SK-N-SH treated with all-trans-retinoic acid at 6 μM for 48 hours (cell line): ENCODE measurements around the gene PMPCA.

ENCODE experiments used
- ATAC-seq: fragments of 200-7000 bp; cut with Tn5 transposase; 3 replicates; pipeline ENCODE4 v1.9.1; 2020; ENCODE audit warnings: mild to moderate bottlenecking, moderate library complexity
- ARNTL ChIP-seq: fragments of 450-650 bp; formaldehyde crosslinking; IDR thresholded peaks from 2 replicates; pipeline ENCODE4 v1.5.0; 2020; ENCODE audit warnings: low read depth, mild to moderate bottlenecking, moderate library complexity, borderline replicate concordance
- BACH2 ChIP-seq: fragments of 250-450 bp; sonication (Bioruptor Pico); IDR thresholded peaks from 2 replicates; pipeline ENCODE4 v1.9.0; 2021; ENCODE audit warnings: mild to moderate bottlenecking, borderline replicate concordance
- CSDC2 ChIP-seq: fragments of 250-450 bp; sonication (Bioruptor Pico); IDR thresholded peaks from 2 replicates; pipeline ENCODE4 v1.5.0; 2020; ENCODE audit warnings: mild to moderate bottlenecking, moderate library complexity
- ESRRG ChIP-seq: fragments of 250-450 bp; sonication (Bioruptor Pico); IDR thresholded peaks from 2 replicates; pipeline ENCODE4 v1.6.1; 2021; ENCODE audit warnings: mild to moderate bottlenecking
- GLIS3 ChIP-seq: fragments of 250-450 bp; sonication (Bioruptor Pico); IDR thresholded peaks from 2 replicates; pipeline ENCODE4 v1.5.0; 2020; ENCODE audit warnings: mild to moderate bottlenecking, moderate library complexity
- ISL1 ChIP-seq: fragments of 250-450 bp; sonication (Bioruptor Pico); IDR thresholded peaks from 2 replicates; pipeline ENCODE4 v2.1.2; 2022; ENCODE audit warnings: mild to moderate bottlenecking, moderate library complexity
- OSR1 ChIP-seq: fragments of 250-450 bp; sonication (Bioruptor Pico); IDR thresholded peaks from 2 replicates; pipeline ENCODE4 v1.8.0; 2022; ENCODE audit warnings: moderate library complexity, mild to moderate bottlenecking, inconsistent platforms
- POU6F1 ChIP-seq: fragments of 250-450 bp; sonication (Bioruptor Pico); IDR thresholded peaks from 2 replicates; pipeline ENCODE4 v1.8.0; 2021; ENCODE audit warnings: low read depth, mild to moderate bottlenecking, moderate library complexity, borderline replicate concordance
- PPARA ChIP-seq: fragments of 250-450 bp; sonication (Bioruptor Pico); IDR thresholded peaks from 2 replicates; pipeline ENCODE4 v1.5.0; 2020; ENCODE audit warnings: mild to moderate bottlenecking, borderline replicate concordance
- RARB ChIP-seq: fragments of 250-450 bp; sonication (Bioruptor Pico); IDR thresholded peaks from 2 replicates; pipeline ENCODE4 v1.8.0; 2021; ENCODE audit warnings: mild to moderate bottlenecking, moderate library complexity
- SNAI2 ChIP-seq: fragments of 250-450 bp; sonication (Bioruptor Pico); IDR thresholded peaks from 2 replicates; pipeline ENCODE4 v1.5.0; 2020; ENCODE audit warnings: mild to moderate bottlenecking, moderate library complexity
- TCF4 ChIP-seq: fragments of 250-450 bp; sonication (Bioruptor Pico); IDR thresholded peaks from 2 replicates; pipeline ENCODE4 v1.8.0; 2021; ENCODE audit warnings: mild to moderate bottlenecking, moderate library complexity, borderline replicate concordance
- TOX ChIP-seq: fragments of 250-450 bp; sonication (Bioruptor Pico); IDR thresholded peaks from 2 replicates; pipeline ENCODE4 v1.8.0; 2021; ENCODE audit warnings: mild to moderate bottlenecking, moderate library complexity, borderline replicate concordance
- ZC3H10 ChIP-seq: fragments of 250-450 bp; sonication (Bioruptor Pico); IDR thresholded peaks from 2 replicates; pipeline ENCODE4 v1.5.1; 2021; ENCODE audit warnings: mild to moderate bottlenecking, moderate library complexity
- ZFP3 ChIP-seq: fragments of 250-450 bp; sonication (Bioruptor Pico); IDR thresholded peaks from 2 replicates; pipeline ENCODE4 v1.5.0; 2020; ENCODE audit warnings: mild to moderate bottlenecking, moderate library complexity
- ZFP30 ChIP-seq: fragments of 450-650 bp; formaldehyde crosslinking; IDR thresholded peaks from 2 replicates; pipeline ENCODE4 v1.5.0; 2022; ENCODE audit warnings: mild to moderate bottlenecking, moderate library complexity
- ZNF565 ChIP-seq: fragments of 450-650 bp; formaldehyde crosslinking; conservative IDR thresholded peaks from 2 replicates; pipeline ENCODE4 v1.5.0; 2020; ENCODE audit warnings: low read depth, mild to moderate bottlenecking, moderate library complexity
- ZNF70 ChIP-seq: fragments of 450-650 bp; formaldehyde crosslinking; IDR thresholded peaks from 2 replicates; pipeline ENCODE4 v1.5.0; 2020; ENCODE audit warnings: mild to moderate bottlenecking, moderate library complexity
- ZNF8 ChIP-seq: fragments of 450-650 bp; formaldehyde crosslinking; IDR thresholded peaks from 2 replicates; pipeline ENCODE4 v1.5.0; 2020; ENCODE audit warnings: mild to moderate bottlenecking, moderate library complexity
- TF ChIP-seq, protein P1 (sequence below): fragments of 250-450 bp; sonication (Bioruptor Pico); IDR thresholded peaks from 2 replicates; pipeline ENCODE4 v1.5.1; 2021; ENCODE audit warnings: mild to moderate bottlenecking, moderate library complexity
- TF ChIP-seq, protein P2 (sequence below): fragments of 250-450 bp; sonication (Bioruptor Pico); IDR thresholded peaks from 2 replicates; pipeline ENCODE4 v1.5.1; 2020; ENCODE audit warnings: low read depth, mild to moderate bottlenecking, moderate library complexity
- TF ChIP-seq, protein P3 (sequence below): fragments of 250-450 bp; sonication (Bioruptor Pico); IDR thresholded peaks from 2 replicates; pipeline ENCODE4 v1.8.0; 2020; ENCODE audit warnings: mild to moderate bottlenecking, moderate library complexity, borderline replicate concordance
- TF ChIP-seq, protein P4 (sequence below): fragments of 250-450 bp; sonication (Bioruptor Pico); IDR thresholded peaks from 2 replicates; pipeline ENCODE4 v1.5.0; 2020; ENCODE audit warnings: mild to moderate bottlenecking, moderate library complexity

The PMPCA gene

DNA sequence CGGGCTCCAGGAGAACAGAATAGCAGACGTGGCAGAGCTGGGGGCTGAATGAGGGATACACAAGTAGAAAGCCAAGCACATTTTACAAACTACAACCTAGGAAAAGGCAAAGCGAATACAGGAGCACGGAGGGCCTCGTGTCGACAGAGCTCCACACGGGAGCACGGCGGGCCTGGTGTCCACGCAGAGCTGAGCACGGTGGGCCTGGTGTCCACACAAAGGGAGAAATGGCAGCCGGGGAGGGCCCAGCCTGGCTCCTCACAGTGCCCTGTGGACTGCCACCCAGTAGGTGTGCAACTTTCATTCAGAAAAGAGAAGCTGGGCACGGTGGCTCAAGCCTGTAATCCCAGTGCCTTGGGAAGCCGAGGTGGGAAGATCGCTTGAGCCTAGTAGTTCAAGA is 32.6 kb downstream of the PMPCA start:
- no peak for ATAC-seq
- TF ChIP-seq PPARA = no peak
- no peak for TF ChIP-seq ZC3H10 (CRISPR knock-in tag)
- TF ChIP-seq GLIS3 (CRISPR knock-in tag) = no peak
- no peak for TF ChIP-seq ZNF565 (CRISPR knock-in tag)
- TF ChIP-seq SNAI2 (CRISPR knock-in tag) = no peak
- no peak for TF ChIP-seq ISL1 (CRISPR knock-in tag)
- TF ChIP-seq, all 23 proteins: peak for 0

DNA sequence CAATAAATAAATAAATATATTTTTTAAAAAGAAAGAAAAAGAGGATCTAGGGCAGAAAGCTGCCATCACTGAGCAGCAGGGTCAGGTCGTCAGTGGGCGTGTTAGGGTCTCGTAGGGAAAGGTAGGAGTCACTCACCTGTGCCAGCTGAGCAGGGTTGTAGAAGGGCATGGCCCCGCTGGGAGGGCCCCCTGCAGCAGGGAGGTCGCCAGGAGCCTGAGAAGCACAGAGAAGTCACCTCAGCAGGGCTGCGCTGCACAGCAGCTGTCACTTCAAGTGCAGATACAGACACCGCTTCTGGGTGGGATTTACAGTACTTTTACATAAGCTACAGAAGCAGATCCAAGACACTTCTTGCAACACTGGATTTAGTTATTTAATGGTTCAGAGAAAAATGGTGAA is 33.2 kb downstream of the PMPCA start:
- no peak for ATAC-seq
- TF ChIP-seq TCF4 (CRISPR knock-in tag) (no peak), SNAI2 (CRISPR knock-in tag) (no peak), ZNF70 (no peak), ZNF565 (CRISPR knock-in tag) (no peak), CSDC2 (CRISPR knock-in tag) (no peak)
- TF ChIP-seq, protein P1, sequence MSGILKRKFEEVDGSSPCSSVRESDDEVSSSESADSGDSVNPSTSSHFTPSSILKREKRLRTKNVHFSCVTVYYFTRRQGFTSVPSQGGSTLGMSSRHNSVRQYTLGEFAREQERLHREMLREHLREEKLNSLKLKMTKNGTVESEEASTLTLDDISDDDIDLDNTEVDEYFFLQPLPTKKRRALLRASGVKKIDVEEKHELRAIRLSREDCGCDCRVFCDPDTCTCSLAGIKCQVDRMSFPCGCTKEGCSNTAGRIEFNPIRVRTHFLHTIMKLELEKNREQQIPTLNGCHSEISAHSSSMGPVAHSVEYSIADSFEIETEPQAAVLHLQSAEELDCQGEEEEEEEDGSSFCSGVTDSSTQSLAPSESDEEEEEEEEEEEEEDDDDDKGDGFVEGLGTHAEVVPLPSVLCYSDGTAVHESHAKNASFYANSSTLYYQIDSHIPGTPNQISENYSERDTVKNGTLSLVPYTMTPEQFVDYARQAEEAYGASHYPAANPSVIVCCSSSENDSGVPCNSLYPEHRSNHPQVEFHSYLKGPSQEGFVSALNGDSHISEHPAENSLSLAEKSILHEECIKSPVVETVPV (CRISPR knock-in tag) = no peak

GRCh38 chr9:136444102-136444501 is 33.6 kb downstream of the PMPCA start:
- ATAC-seq = no peak
- TF ChIP-seq, protein P2, sequence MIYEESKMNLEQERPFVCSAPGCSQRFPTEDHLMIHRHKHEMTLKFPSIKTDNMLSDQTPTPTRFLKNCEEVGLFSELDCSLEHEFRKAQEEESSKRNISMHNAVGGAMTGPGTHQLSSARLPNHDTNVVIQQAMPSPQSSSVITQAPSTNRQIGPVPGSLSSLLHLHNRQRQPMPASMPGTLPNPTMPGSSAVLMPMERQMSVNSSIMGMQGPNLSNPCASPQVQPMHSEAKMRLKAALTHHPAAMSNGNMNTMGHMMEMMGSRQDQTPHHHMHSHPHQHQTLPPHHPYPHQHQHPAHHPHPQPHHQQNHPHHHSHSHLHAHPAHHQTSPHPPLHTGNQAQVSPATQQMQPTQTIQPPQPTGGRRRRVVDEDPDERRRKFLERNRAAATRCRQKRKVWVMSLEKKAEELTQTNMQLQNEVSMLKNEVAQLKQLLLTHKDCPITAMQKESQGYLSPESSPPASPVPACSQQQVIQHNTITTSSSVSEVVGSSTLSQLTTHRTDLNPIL (CRISPR knock-in tag) = no peak
- TF ChIP-seq ESRRG (CRISPR knock-in tag) (no peak), RARB (CRISPR knock-in tag) (no peak), ARNTL (no peak), TCF4 (CRISPR knock-in tag) (no peak), ZC3H10 (CRISPR knock-in tag) (no peak), POU6F1 (CRISPR knock-in tag) (no peak), BACH2 (CRISPR knock-in tag) (no peak)
- TF ChIP-seq, all 23 proteins: peak for 0

GRCh38 chr9:136445799-136446198 is 35.3 kb downstream of the PMPCA start:
- no peak for ATAC-seq
- TF ChIP-seq ZNF8 (CRISPR knock-in tag) (no peak), POU6F1 (CRISPR knock-in tag) (no peak), TOX (CRISPR knock-in tag) (no peak), OSR1 (CRISPR knock-in tag) (no peak), ZNF565 (CRISPR knock-in tag) (no peak), GLIS3 (CRISPR knock-in tag) (no peak), RARB (CRISPR knock-in tag) (no peak), ARNTL (no peak), ZFP30 (CRISPR knock-in tag) (no peak), CSDC2 (CRISPR knock-in tag) (no peak), TCF4 (CRISPR knock-in tag) (no peak), ZFP3 (CRISPR knock-in tag) (no peak), SNAI2 (CRISPR knock-in tag) (no peak), ESRRG (CRISPR knock-in tag) (no peak)
- TF ChIP-seq, protein P2 (CRISPR knock-in tag) = no peak
- TF ChIP-seq, protein P3, sequence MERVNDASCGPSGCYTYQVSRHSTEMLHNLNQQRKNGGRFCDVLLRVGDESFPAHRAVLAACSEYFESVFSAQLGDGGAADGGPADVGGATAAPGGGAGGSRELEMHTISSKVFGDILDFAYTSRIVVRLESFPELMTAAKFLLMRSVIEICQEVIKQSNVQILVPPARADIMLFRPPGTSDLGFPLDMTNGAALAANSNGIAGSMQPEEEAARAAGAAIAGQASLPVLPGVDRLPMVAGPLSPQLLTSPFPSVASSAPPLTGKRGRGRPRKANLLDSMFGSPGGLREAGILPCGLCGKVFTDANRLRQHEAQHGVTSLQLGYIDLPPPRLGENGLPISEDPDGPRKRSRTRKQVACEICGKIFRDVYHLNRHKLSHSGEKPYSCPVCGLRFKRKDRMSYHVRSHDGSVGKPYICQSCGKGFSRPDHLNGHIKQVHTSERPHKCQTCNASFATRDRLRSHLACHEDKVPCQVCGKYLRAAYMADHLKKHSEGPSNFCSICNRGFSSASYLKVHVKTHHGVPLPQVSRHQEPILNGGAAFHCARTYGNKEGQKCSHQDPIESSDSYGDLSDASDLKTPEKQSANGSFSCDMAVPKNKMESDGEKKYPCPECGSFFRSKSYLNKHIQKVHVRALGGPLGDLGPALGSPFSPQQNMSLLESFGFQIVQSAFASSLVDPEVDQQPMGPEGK (CRISPR knock-in tag) = no peak
- TF ChIP-seq, protein P4, sequence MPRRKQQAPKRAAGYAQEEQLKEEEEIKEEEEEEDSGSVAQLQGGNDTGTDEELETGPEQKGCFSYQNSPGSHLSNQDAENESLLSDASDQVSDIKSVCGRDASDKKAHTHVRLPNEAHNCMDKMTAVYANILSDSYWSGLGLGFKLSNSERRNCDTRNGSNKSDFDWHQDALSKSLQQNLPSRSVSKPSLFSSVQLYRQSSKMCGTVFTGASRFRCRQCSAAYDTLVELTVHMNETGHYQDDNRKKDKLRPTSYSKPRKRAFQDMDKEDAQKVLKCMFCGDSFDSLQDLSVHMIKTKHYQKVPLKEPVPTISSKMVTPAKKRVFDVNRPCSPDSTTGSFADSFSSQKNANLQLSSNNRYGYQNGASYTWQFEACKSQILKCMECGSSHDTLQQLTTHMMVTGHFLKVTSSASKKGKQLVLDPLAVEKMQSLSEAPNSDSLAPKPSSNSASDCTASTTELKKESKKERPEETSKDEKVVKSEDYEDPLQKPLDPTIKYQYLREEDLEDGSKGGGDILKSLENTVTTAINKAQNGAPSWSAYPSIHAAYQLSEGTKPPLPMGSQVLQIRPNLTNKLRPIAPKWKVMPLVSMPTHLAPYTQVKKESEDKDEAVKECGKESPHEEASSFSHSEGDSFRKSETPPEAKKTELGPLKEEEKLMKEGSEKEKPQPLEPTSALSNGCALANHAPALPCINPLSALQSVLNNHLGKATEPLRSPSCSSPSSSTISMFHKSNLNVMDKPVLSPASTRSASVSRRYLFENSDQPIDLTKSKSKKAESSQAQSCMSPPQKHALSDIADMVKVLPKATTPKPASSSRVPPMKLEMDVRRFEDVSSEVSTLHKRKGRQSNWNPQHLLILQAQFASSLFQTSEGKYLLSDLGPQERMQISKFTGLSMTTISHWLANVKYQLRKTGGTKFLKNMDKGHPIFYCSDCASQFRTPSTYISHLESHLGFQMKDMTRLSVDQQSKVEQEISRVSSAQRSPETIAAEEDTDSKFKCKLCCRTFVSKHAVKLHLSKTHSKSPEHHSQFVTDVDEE = no peak
